HepG2 (cell line): ENCODE data around the gene NRSN2. TPM values are rescaled to one million over a fixed set of nuclear protein-coding genes. Genes with fewer than 3 reads are reported as not detected.
A peak's percentile ranks its signal among the peaks of the same experiment; 100 is the strongest.

Experiments used
- ATAC-seq: fragments of 200-7000 bp; cut with Tn5 transposase; 3 replicates; pipeline ENCODE4 v1.9.1; 2020; ENCODE audit warnings: mild to moderate bottlenecking, moderate library complexity
- BruUV-seq: library from RNA; stranded (reverse); fragments of 400-500 nt; replicated peaks from 2 replicates; lab custom pipeline; 2021; lab: Mats Ljungman, UMichigan
- CTCF ChIA-PET: fragments of 300-600 bp; formaldehyde crosslinking; extraction: SDS; loops from one replicate; lab custom pipeline; 2021; ENCODE audit warnings: low total read pairs, inconsistent platforms, low intra/inter-chr PET ratio; lab: Yijun Ruan, JAX
- POLR2A ChIA-PET: fragments of 350-600 bp; sonication (Branson Sonifier 250); formaldehyde crosslinking; loops from one replicate; lab custom pipeline; 2020; ENCODE audit warnings: antibody characterized with exemption, inconsistent platforms; lab: Yijun Ruan, JAX
- DNase-seq: peaks from one replicate; pipeline ENCODE4 v3.0.0-alpha.2; 2015; ENCODE audit warnings: low spot score
- FAIRE-seq: peaks from 3 replicates; lab custom pipeline; 2011; peaks lifted over from hg19 to GRCh38; lab: Jason Lieb, UNC
- H2AFZ ChIP-seq: one replicate; pipeline ENCODE4 v1.6.1; 2011; ENCODE audit warnings: low read length, inconsistent platforms
- H3K27ac ChIP-seq: fragments of 300-600 bp; 3 replicates; pipeline ENCODE4 v1.8.0; 2011; ENCODE audit warnings: mixed run types, mild to moderate bottlenecking, mixed read lengths, low read length, inconsistent platforms; ENCODE audit not compliant: insufficient read depth; ENCODE audit errors: extremely low read length
- H3K27me3 ChIP-seq, 2 experiments: fragments of 200-600 bp in 1 of 2; 2 replicates in 1 of 2; 3 replicates in 1 of 2; pipeline versions ENCODE4 v1.6.0 to v1.8.0; 2011; ENCODE audit warnings: low read length in 2 of 2, mild to moderate bottlenecking in 2 of 2, moderate library complexity in 2 of 2, inconsistent platforms in 1 of 2; ENCODE audit not compliant: insufficient read depth in 2 of 2, control insufficient read depth in 1 of 2
- H3K36me3 ChIP-seq, 2 experiments: fragments of 200-600 bp in 1 of 2; replicated peaks in 1 of 2; 2 replicates in 1 of 2; 3 replicates in 1 of 2; pipeline versions ENCODE4 v1.5.1 to v1.8.0; 2011; ENCODE audit warnings: low read length in 2 of 2, inconsistent platforms in 1 of 2; ENCODE audit not compliant: insufficient read depth in 2 of 2, control insufficient read depth in 1 of 2
- H3K4me1 ChIP-seq: 2 replicates; pipeline ENCODE4 v1.5.1; 2012; ENCODE audit warnings: low read length, inconsistent platforms; ENCODE audit not compliant: insufficient read depth
- H3K4me2 ChIP-seq: 2 replicates; pipeline ENCODE4 v1.6.0; 2011; ENCODE audit warnings: low read depth, low read length, inconsistent platforms
- H3K4me3 ChIP-seq, 3 experiments: fragments of 200-600 bp in 1 of 3; sonication (generic), shearing (Covaris generic) in 1 of 3; replicated peaks in 1 of 3; 2 replicates each; pipeline ENCODE4 v1.5.1; 2011 to 2016; ENCODE audit warnings: low read length in 3 of 3, inconsistent platforms in 2 of 3, low read depth in 2 of 3, mild to moderate bottlenecking in 2 of 3, control low read depth in 1 of 3, mixed read lengths in 1 of 3; ENCODE audit not compliant: insufficient read depth in 1 of 3
- H3K79me2 ChIP-seq: one replicate; pipeline ENCODE4 v1.6.1; 2011; ENCODE audit warnings: low read length, inconsistent platforms; ENCODE audit not compliant: insufficient read depth
- H3K9ac ChIP-seq: 2 replicates; pipeline ENCODE4 v1.6.0; 2011; ENCODE audit warnings: mild to moderate bottlenecking, low read depth, low read length, inconsistent platforms; ENCODE audit not compliant: insufficient read depth
- H3K9me3 ChIP-seq: 2 replicates; pipeline ENCODE4 v1.5.1; 2012; ENCODE audit warnings: mild to moderate bottlenecking, low read length
- H4K20me1 ChIP-seq: 2 replicates; pipeline ENCODE4 v1.6.0; 2011; ENCODE audit warnings: inconsistent platforms, mild to moderate bottlenecking, low read length, moderate library complexity; ENCODE audit not compliant: insufficient read depth
- ARNT2 ChIP-seq: sonication (generic); formaldehyde crosslinking; IDR thresholded peaks from 2 replicates; pipeline ENCODE4 v1.8.0; 2022; ENCODE audit warnings: mild to moderate bottlenecking, low read depth, missing genetic modification reagents, moderate library complexity
- BCL6 ChIP-seq: IDR thresholded peaks from 2 replicates; pipeline ENCODE4 v1.6.1; 2016; ENCODE audit warnings: missing genetic modification reagents, missing compliant biosample characterization
- CREBL2 ChIP-seq: sonication (generic); formaldehyde crosslinking; IDR thresholded peaks from 2 replicates; pipeline ENCODE4 v1.8.1; 2023; ENCODE audit warnings: missing genetic modification reagents, mild to moderate bottlenecking, borderline replicate concordance
- E2F1 ChIP-seq: sonication (generic); formaldehyde crosslinking; IDR thresholded peaks from 2 replicates; pipeline ENCODE4 v1.5.0; 2020; ENCODE audit warnings: missing genetic modification reagents
- FOXK1 ChIP-seq: sonication (generic); formaldehyde crosslinking; IDR thresholded peaks from 2 replicates; pipeline ENCODE4 v1.4.0; 2020; ENCODE audit warnings: low read depth, missing genetic modification reagents, borderline replicate concordance
- ISX ChIP-seq: sonication (generic); formaldehyde crosslinking; conservative IDR thresholded peaks from 2 replicates; pipeline ENCODE4 v1.5.0; 2020; ENCODE audit warnings: missing genetic modification reagents
- POGK ChIP-seq: sonication (generic); formaldehyde crosslinking; conservative IDR thresholded peaks from 2 replicates; pipeline ENCODE4 v1.8.0; 2022; ENCODE audit warnings: mild to moderate bottlenecking, moderate library complexity, missing genetic modification reagents
- RARA ChIP-seq: IDR thresholded peaks from 2 replicates; pipeline ENCODE4 v1.6.1; 2016; ENCODE audit warnings: missing genetic modification reagents, missing compliant biosample characterization
- RFXANK ChIP-seq: IDR thresholded peaks from 2 replicates; pipeline ENCODE4 v1.6.1; 2016
- SRSF1 ChIP-seq: fragments of 200-400 bp; formaldehyde crosslinking; optimal IDR thresholded peaks from 2 replicates; pipeline ENCODE3; 2017; ENCODE audit warnings: mild to moderate bottlenecking, low read depth, low read length, moderate library complexity
- UBTF ChIP-seq: sonication (generic); formaldehyde crosslinking; IDR thresholded peaks from 2 replicates; pipeline ENCODE4 v1.4.0; 2020; ENCODE audit warnings: mild to moderate bottlenecking, missing genetic modification reagents
- ZBTB34 ChIP-seq: sonication (generic); formaldehyde crosslinking; IDR thresholded peaks from 2 replicates; pipeline ENCODE4 v1.8.0; 2022; ENCODE audit warnings: mild to moderate bottlenecking, missing genetic modification reagents
- ZNF207 ChIP-seq: fragments of 450-650 bp; IDR thresholded peaks from 2 replicates; pipeline ENCODE4 v1.6.1; 2016; ENCODE audit warnings: antibody characterized with exemption, borderline replicate concordance
- ZNF44 ChIP-seq: sonication (generic); formaldehyde crosslinking; IDR thresholded peaks from 2 replicates; pipeline ENCODE4 v1.5.1; 2020; ENCODE audit warnings: mild to moderate bottlenecking, missing genetic modification reagents
- ZNF616 ChIP-seq: sonication (generic); formaldehyde crosslinking; IDR thresholded peaks from 2 replicates; pipeline ENCODE4 v1.5.0; 2020; ENCODE audit warnings: low read depth, mild to moderate bottlenecking, missing genetic modification reagents
- ZNF776 ChIP-seq: sonication (generic); formaldehyde crosslinking; IDR thresholded peaks from 2 replicates; pipeline ENCODE4 v1.4.0; 2020; ENCODE audit warnings: mild to moderate bottlenecking, missing genetic modification reagents
- ZSCAN29 ChIP-seq: sonication (generic); formaldehyde crosslinking; conservative IDR thresholded peaks from 2 replicates; pipeline ENCODE4 v1.4.0; 2020; ENCODE audit warnings: mild to moderate bottlenecking, missing genetic modification reagents
- WGBS: methylation state at CpG from one replicate; pipeline ENCODE4 v1.1.6; 2017; ENCODE audit warnings: low lambda C conversion rate; 5-methylcytosine and 5-hydroxymethylcytosine counted together
- in situ Hi-C: cut with HindIII; loops from 2 replicates; pipeline ENCODE4 v1.10.0; 2017; ENCODE audit warnings: low pct_unique_long_range_greater_than_20kb; ENCODE audit not compliant: extremely low pct_ligation_motif_present
- intact Hi-C: fragments of 100-400 bp; cut with micrococcal nuclease; formaldehyde crosslinking; loops from one replicate; pipeline ENCODE4 v1.10.0; 2022; ENCODE audit not compliant: unreplicated experiment
- polyA plus RNA-seq, 8 experiments: library from polyadenylated mRNA; depleted of rRNA in 3 of 8; stranded (reverse) in 7 of 8; unstranded in 1 of 8; fragments of >200 nt; fragmentation: Illumina TruSeq in 4 of 8; extraction: Trizol in 4 of 8; gene quantifications; 2 replicates each; pipeline versions ENCODE4 v1.2.1 to v1.2.3, GENCODE V29; 2011 to 2016; ENCODE audit warnings: low read depth in 4 of 8, missing spikeins in 1 of 8, mixed read lengths in 1 of 8; ENCODE audit not compliant: insufficient read depth in 1 of 8
- total RNA-seq, 5 experiments: library from RNA; depleted of rRNA; stranded (reverse); fragments of >200 nt; fragmentation: Illumina TruSeq; extraction: Trizol; gene quantifications; 2 replicates each; pipeline ENCODE4 v1.2.3, GENCODE V29; 2016; ENCODE audit warnings: low read depth in 1 of 5

NRSN2 gene
- total and polyA plus RNA-seq, 2 of the 13 experiments (the other 11 are each of a cell fraction or from before 2014, with no cell fraction given) = 32.3 to 49.4 TPM

GRCh38 chr20:368915-369314, 22.0 kb downstream of the NRSN2 start:
- Histone ChIP-seq H3K9ac (no peak overlapping the region), H3K4me1 (peaks cover 90% of the 10 kb centered on the region), H3K4me2 (no peak overlapping the region), H3K27me3 (no peaks in the 10 kb centered on the region), H3K36me3 (no peaks in the 10 kb centered on the region), H3K4me3 (no peak overlapping the region), H3K27ac (no peak overlapping the region), H2AFZ (no peak overlapping the region), H3K9me3 (no peaks in the 10 kb centered on the region), H3K79me2 (no peaks in the 10 kb centered on the region), H4K20me1 (no peaks in the 10 kb centered on the region)
- in situ Hi-C loops (no loop called here), intact Hi-C loops (no loop called here)
- WGBS = 99% methylated on average over 4 of the region's 4 CpGs
- ChIA-PET CTCF (no interaction called here), POLR2A (interaction anchor here (4.1 to 25.4 kb wide), 6 partner anchors 8 to 62 kb away, joined by 26 to 1587 read pairs (median 92); partner anchors contain the start of genes NRSN2, RBCK1, SOX12 and TRIB3)
- no peak for FAIRE-seq
- no TSS peak for BruUV-seq
- ATAC-seq = no peak
- DNase-seq = no peak
- TF ChIP-seq SRSF1 (no peak), ISX (no peak), ZNF616 (CRISPR knock-in tag) (no peak), POGK (peak; percentile 49; the same call in 1 of the 2 replicates), ZNF776 (no peak), BCL6 (CRISPR knock-in tag) (0 out of 2 replicates have a peak, but pooled peaks have one; percentile 14), ZBTB34 (CRISPR knock-in tag) (no peak), CREBL2 (CRISPR knock-in tag) (no peak), UBTF (CRISPR knock-in tag) (0 out of 2 replicates have a peak, but pooled peaks have one; percentile 32), RARA (CRISPR knock-in tag) (no peak), ARNT2 (no peak), ZNF44 (CRISPR knock-in tag) (no peak), ZNF207 (no peak), E2F1 (no peak), ZSCAN29 (CRISPR knock-in tag) (no peak), FOXK1 (CRISPR knock-in tag) (peak; percentile 13; the same call in 1 of the 2 replicates), RFXANK (CRISPR knock-in tag) (no peak)
